Activated CD8-positive, alpha-beta memory T cell treated with anti-CD3 and anti-CD28 coated beads, Interleukin-2, amount 10 ng/mL, durations not matched to agents 7 days and 5 days (primary cell): ENCODE results near the gene MMP28. TPM values are rescaled to one million over a fixed set of nuclear protein-coding genes. Genes with fewer than 3 reads are reported as not detected.
"Not testable (repeated sequence)": the region's sequence is repeated elsewhere in the genome, so short reads cannot be mapped to it uniquely, and the experiment has no call there.

Source experiments
- ATAC-seq: fragments of 150-1000 bp; cut with Tn5 transposase; one replicate; pipeline ENCODE4 v1.10.0; 2021; ENCODE audit warnings: moderate library complexity
- CTCF ChIA-PET: fragments of 350-600 bp; sonication (Branson Sonifier 250); formaldehyde crosslinking; loops from one replicate; lab custom pipeline; 2021; ENCODE audit warnings: antibody characterized with exemption; lab: Charles Lee
- DNase-seq: peaks from one replicate; pipeline ENCODE4 v3.0.0-alpha.2; 2020
- H3K27ac Mint-ChIP-seq: one replicate; pipeline ENCODE4 v1.8.0; 2021; ENCODE audit warnings: mild to moderate bottlenecking, mixed read lengths
- H3K27me3 Mint-ChIP-seq: one replicate; pipeline ENCODE4 v1.8.0; 2021; ENCODE audit warnings: mixed read lengths
- H3K36me3 Mint-ChIP-seq: one replicate; pipeline ENCODE4 v1.8.0; 2021; ENCODE audit warnings: mild to moderate bottlenecking, mixed read lengths
- H3K4me1 Mint-ChIP-seq: one replicate; pipeline ENCODE4 v1.8.0; 2021; ENCODE audit warnings: mixed read lengths
- H3K4me3 Mint-ChIP-seq: one replicate; pipeline ENCODE4 v1.8.0; 2021; ENCODE audit warnings: mild to moderate bottlenecking, moderate library complexity, mixed read lengths
- H3K9me3 Mint-ChIP-seq: one replicate; pipeline ENCODE4 v1.8.0; 2022; ENCODE audit warnings: low read depth, mixed read lengths
- total RNA-seq, 2 experiments: library from RNA; stranded (reverse); gene quantifications; one replicate each; pipeline ENCODE4 v1.2.3, GENCODE V29; 2021

Gene MMP28
- total RNA-seq, 2 experiments from 2014 or later: not detected

- no peak for ATAC-seq
- H3K36me3 Mint-ChIP-seq: no peaks in the 10 kb centered on the region
- CTCF ChIA-PET: interaction anchor here (0.9 to 2.1 kb wide), 3 partner anchors 10 to 92 kb away, joined by 4 to 6 read pairs (median 4); no protein-coding TSS in a partner anchor
- H3K4me1 Mint-ChIP-seq: no peaks in the 10 kb centered on the region
- no peaks in the 10 kb centered on the region for H3K9me3 Mint-ChIP-seq
- H3K27ac Mint-ChIP-seq: no peak overlapping the region
- no peak overlapping the region for H3K4me3 Mint-ChIP-seq
- DNase-seq: no peak
- peaks cover 17% of the 10 kb centered on the region for H3K27me3 Mint-ChIP-seq
Measured at GRCh38 chr17:35757243-35757642, 38.2 kb downstream of the MMP28 start.

- no peak within 1 kb of the TSS for H3K27ac Mint-ChIP-seq
- no peak within 1 kb of the TSS for H3K4me3 Mint-ChIP-seq
- CTCF ChIA-PET: interaction anchor here (0.6 to 7.6 kb wide), 3 partner anchors 12 to 56 kb away, joined by 3 to 58 read pairs (median 3); partner anchors contain the start of gene TAF15
Measured at GRCh38 chr17:35752945-35753764, 42.3 kb downstream of the MMP28 start, which contains the start of gene GAS2L2. GAS2L2 (minus strand) TSS chr17:35753239; CDS start chr17:35752850, 389 bp downstream.

GRCh38 chr17:35752471-35752870, 43.0 kb downstream of the MMP28 start:
- Mint-ChIP-seq H3K4me3 (no peak overlapping the region), H3K27me3 (peaks cover 51% of the 10 kb centered on the region), H3K36me3 (no peaks in the 10 kb centered on the region), H3K4me1 (peaks cover 8% of the 10 kb centered on the region), H3K27ac (no peak overlapping the region), H3K9me3 (no peaks in the 10 kb centered on the region)
- DNase-seq: no peak
- ATAC-seq: no peak
- CTCF ChIA-PET: interaction anchor here (0.8 to 7.6 kb wide), 2 partner anchors 13 to 56 kb away, joined by 3 to 58 read pairs; partner anchors contain the start of gene TAF15

More at GRCh38 chr17:35752945-35753764, 42.3 kb downstream of the MMP28 start, which contains the start of gene GAS2L2:
- Mint-ChIP-seq H3K4me1 (peaks cover 8% of the 10 kb centered on the region), H3K27me3 (peaks cover 49% of the 10 kb centered on the region), H3K9me3 (no peaks in the 10 kb centered on the region), H3K36me3 (no peaks in the 10 kb centered on the region)
- no peak for ATAC-seq
- no peak for DNase-seq

GRCh38 chr17:35751541-35751940, 43.9 kb downstream of the MMP28 start:
- peaks cover 53% of the 10 kb centered on the region for H3K27me3 Mint-ChIP-seq
- not testable (repeated sequence) for H3K36me3 Mint-ChIP-seq, H3K27ac Mint-ChIP-seq, DNase-seq, H3K4me3 Mint-ChIP-seq, H3K9me3 Mint-ChIP-seq, H3K4me1 Mint-ChIP-seq, ATAC-seq
- CTCF ChIA-PET: interaction anchor here (7.6 kb wide), 1 partner anchor 14 kb away, joined by 58 read pairs; no protein-coding TSS in a partner anchor

GRCh38 chr17:35750526-35751395, 44.7 kb downstream of the MMP28 start:
- peaks cover 8% of the 10 kb centered on the region for H3K4me1 Mint-ChIP-seq
- no peak overlapping the region for H3K4me3 Mint-ChIP-seq
- ATAC-seq (no peak), DNase-seq (no peak)
- H3K27me3 Mint-ChIP-seq: peaks cover 53% of the 10 kb centered on the region
- CTCF ChIA-PET: interaction anchor here (7.6 kb wide), 1 partner anchor 14 kb away, joined by 58 read pairs; no protein-coding TSS in a partner anchor
- H3K36me3 Mint-ChIP-seq: no peaks in the 10 kb centered on the region
- no peak overlapping the region for H3K27ac Mint-ChIP-seq
- no peaks in the 10 kb centered on the region for H3K9me3 Mint-ChIP-seq

GRCh38 chr17:35749560-35750412, 45.7 kb downstream of the MMP28 start:
- peaks cover 49% of the 10 kb centered on the region for H3K27me3 Mint-ChIP-seq
- DNase-seq (no peak), ATAC-seq (no peak)
- H3K36me3 Mint-ChIP-seq: no peaks in the 10 kb centered on the region
- H3K4me3 Mint-ChIP-seq: no peak overlapping the region
- H3K9me3 Mint-ChIP-seq: no peaks in the 10 kb centered on the region
- no peak overlapping the region for H3K27ac Mint-ChIP-seq
- H3K4me1 Mint-ChIP-seq: peaks cover 8% of the 10 kb centered on the region
- CTCF ChIA-PET: interaction anchor here (0.6 to 7.6 kb wide), 7 partner anchors 10 to 195 kb away, joined by 3 to 58 read pairs (median 4); no protein-coding TSS in a partner anchor

GRCh38 chr17:35748979-35749378, 46.5 kb downstream of the MMP28 start:
- no peaks in the 10 kb centered on the region for H3K9me3 Mint-ChIP-seq
- H3K36me3 Mint-ChIP-seq: no peaks in the 10 kb centered on the region
- CTCF ChIA-PET: interaction anchor here (1.5 to 7.6 kb wide), 7 partner anchors 9 to 141 kb away, joined by 3 to 58 read pairs (median 7); partner anchors contain the start of gene MMP28
- peaks cover 48% of the 10 kb centered on the region for H3K27me3 Mint-ChIP-seq
- no peak overlapping the region for H3K4me3 Mint-ChIP-seq
- no peak for DNase-seq
- ATAC-seq: no peak
- H3K27ac Mint-ChIP-seq: no peak overlapping the region
- H3K4me1 Mint-ChIP-seq: peaks cover 8% of the 10 kb centered on the region

- Mint-ChIP-seq H3K27ac (no peak overlapping the region), H3K9me3 (no peaks in the 10 kb centered on the region), H3K36me3 (no peaks in the 10 kb centered on the region), H3K4me3 (no peak overlapping the region), H3K27me3 (peaks cover 49% of the 10 kb centered on the region), H3K4me1 (peaks cover 8% of the 10 kb centered on the region)
- DNase-seq (no peak), ATAC-seq (no peak)
- CTCF ChIA-PET: interaction anchor here (1.1 to 7.6 kb wide), 17 partner anchors 9 to 475 kb away, joined by 3 to 58 read pairs (median 6); partner anchors contain the start of genes C17orf50, MMP28 and TAF15
Measured at GRCh38 chr17:35748341-35748841, 47.0 kb downstream of the MMP28 start.

GRCh38 chr17:35747540-35748017, 47.9 kb downstream of the MMP28 start:
- Mint-ChIP-seq H3K27ac (no peak overlapping the region), H3K9me3 (no peaks in the 10 kb centered on the region), H3K4me3 (no peak overlapping the region), H3K27me3 (peaks cover 46% of the 10 kb centered on the region), H3K36me3 (no peaks in the 10 kb centered on the region), H3K4me1 (peaks cover 8% of the 10 kb centered on the region)
- CTCF ChIA-PET: interaction anchor here (0.6 to 7.6 kb wide), 47 partner anchors 9 to 628 kb away, joined by 3 to 58 read pairs (median 4); partner anchors contain the start of genes C17orf50, MMP28, PEX12 and RAD51D
- DNase-seq (peak; percentile 85), ATAC-seq (peak; percentile 90)

GRCh38 chr17:35745749-35746320, 49.6 kb downstream of the MMP28 start:
- peaks cover 13% of the 10 kb centered on the region for H3K4me1 Mint-ChIP-seq

GRCh38 chr17:35745246-35745645, 50.2 kb downstream of the MMP28 start:
- Mint-ChIP-seq H3K27ac (no peak overlapping the region), H3K4me3 (no peak overlapping the region)

More at GRCh38 chr17:35745749-35746320, 49.6 kb downstream of the MMP28 start:
- DNase-seq (no peak), ATAC-seq (no peak)
- Mint-ChIP-seq H3K9me3 (no peaks in the 10 kb centered on the region), H3K36me3 (no peaks in the 10 kb centered on the region), H3K4me3 (no peak overlapping the region), H3K27ac (no peak overlapping the region), H3K27me3 (peaks cover 49% of the 10 kb centered on the region)
- CTCF ChIA-PET: interaction anchor here (3.0 to 7.6 kb wide), 3 partner anchors 18 to 133 kb away, joined by 14 to 58 read pairs (median 55); no protein-coding TSS in a partner anchor

More at GRCh38 chr17:35745246-35745645, 50.2 kb downstream of the MMP28 start:
- Mint-ChIP-seq H3K36me3 (no peaks in the 10 kb centered on the region), H3K9me3 (no peaks in the 10 kb centered on the region), H3K4me1 (peaks cover 14% of the 10 kb centered on the region), H3K27me3 (peaks cover 49% of the 10 kb centered on the region)
- ATAC-seq (no peak), DNase-seq (no peak)
- CTCF ChIA-PET: interaction anchor here (3.0 to 4.0 kb wide), 2 partner anchors 19 to 133 kb away, joined by 14 to 55 read pairs; no protein-coding TSS in a partner anchor
